GM12872 (cell line): ENCODE data around the gene COASY.

Experiments
- CTCF ChIP-seq: IDR thresholded peaks from 3 replicates; pipeline ENCODE4 v1.5.1; 2011; ENCODE audit warnings: low read depth, mild to moderate bottlenecking, low read length, moderate library complexity; ENCODE audit not compliant: insufficient read depth

Gene COASY

DNA sequence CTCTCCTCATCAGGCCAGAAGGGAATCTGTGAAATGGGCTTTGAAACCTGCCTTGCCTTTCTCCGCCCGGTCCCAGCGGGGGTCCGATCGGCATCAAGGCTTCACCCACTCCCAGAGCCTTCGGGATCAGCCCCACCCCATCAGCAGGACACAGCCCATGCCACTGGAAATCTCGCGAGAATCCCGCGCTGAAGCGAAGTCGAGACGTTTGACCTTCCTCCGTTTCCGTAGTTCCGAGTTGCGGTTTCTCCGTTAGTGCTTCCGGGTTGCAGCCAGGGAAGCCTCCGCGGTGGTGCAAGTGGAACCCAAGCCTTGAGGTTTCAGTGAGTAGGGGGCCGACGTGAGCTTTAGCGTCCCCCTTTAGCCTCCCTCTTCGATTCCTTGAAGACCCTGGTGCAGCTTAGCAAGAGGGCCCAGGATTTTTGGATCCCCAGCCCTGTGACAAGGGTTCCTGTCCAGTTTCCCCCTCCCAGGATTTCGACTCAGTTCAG, at the start of gene COASY:
COASY (plus strand) TSS at position 252 of the 491 bp plus-strand sequence. CDS start 475 bp downstream, outside the sequence.
- no peak for TF ChIP-seq CTCF

GRCh38 chr17:42512246-42512645, 49.7 kb upstream of the COASY start:
- no peak for TF ChIP-seq CTCF

DNA sequence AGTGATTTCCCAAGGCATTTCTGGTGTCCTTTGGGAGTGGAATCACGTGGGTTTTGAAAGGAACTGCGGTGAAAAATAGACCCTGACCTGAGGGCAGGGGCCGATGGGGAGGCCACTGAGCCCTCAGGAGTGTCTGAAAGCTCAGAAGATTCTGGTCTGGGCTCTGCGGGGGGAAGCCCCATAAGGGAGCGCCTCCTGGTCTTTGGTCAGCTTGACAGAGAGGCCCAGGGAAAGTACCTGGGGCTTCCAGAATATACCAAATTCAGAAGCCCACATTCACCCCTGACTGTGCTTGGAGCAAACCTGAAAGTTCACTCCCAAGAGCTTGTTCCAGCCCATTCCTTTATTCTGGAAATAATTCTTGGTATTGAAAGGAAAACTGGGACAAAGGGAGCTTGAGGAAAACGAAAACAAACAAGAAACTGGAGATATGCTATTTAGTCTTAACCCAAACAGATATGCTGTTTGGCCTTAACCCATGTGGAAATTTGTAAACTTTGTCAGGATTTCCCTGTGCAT, 49.2 kb upstream of the COASY start:
- TF ChIP-seq CTCF, result no peak

GRCh38 chr17:42513686-42514085, 48.3 kb upstream of the COASY start:
- TF ChIP-seq CTCF, result no peak

- no peak for TF ChIP-seq CTCF
Measured at GRCh38 chr17:42514279-42514678, 47.7 kb upstream of the COASY start.

GRCh38 chr17:42514867-42515266, 47.1 kb upstream of the COASY start:
- no peak for TF ChIP-seq CTCF

GRCh38 chr17:42517516-42517915, 44.4 kb upstream of the COASY start:
- peak; percentile 94 for TF ChIP-seq CTCF
